OCI-LY7 (cell line): ENCODE results near the gene CLEC4F.

Experiments
- EZH2phosphoT487 ChIP-seq: fragments of 200-600 bp; sonication (generic); IDR thresholded peaks from 2 replicates; pipeline ENCODE4 v1.6.1; 2018; ENCODE audit warnings: low read depth, borderline replicate concordance, mild to moderate bottlenecking, mixed run types, antibody characterized with exemption, low read length, moderate library complexity, mixed read lengths
- TF ChIP-seq, protein P1 (sequence below): fragments of 200-600 bp; sonication (generic); conservative IDR thresholded peaks from 2 replicates; pipeline ENCODE4 v1.5.1; 2014; ENCODE audit warnings: mild to moderate bottlenecking, antibody characterized with exemption, low read length, moderate library complexity, mixed read lengths

DNA sequence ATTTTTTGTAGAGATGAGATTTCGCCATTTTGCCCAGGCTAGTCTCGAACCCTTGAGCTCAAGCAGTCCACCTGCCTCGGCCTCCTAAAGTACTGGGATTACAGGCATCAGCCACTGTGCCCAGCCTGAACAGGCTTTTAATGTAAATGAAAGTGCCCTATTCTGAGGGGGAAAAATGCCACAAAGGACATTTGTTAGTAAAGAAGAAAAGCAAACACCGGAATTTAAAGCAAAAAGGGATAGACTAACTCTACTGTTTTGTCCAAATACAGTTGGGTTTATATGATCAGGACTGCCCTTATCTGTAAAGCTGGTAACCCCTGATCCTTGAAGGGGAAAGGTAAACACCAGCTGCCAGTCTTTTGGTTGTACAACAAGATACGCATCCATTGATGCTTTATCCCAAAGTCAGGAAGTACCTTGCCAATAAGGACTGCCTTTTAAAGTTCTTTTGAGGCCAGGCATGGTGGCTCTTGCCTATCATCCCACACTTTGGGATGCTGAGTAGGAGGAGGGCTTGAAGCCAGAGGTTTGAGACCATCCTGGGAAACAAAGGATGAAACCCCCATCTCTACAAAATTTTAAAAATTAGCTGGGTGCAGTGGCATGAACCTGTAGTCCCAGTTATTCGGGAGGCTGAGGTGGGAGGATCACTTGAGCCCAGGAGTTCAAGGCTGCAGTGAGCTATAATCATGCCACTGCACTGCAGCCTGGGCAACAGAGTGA is 13.1 kb downstream of the CLEC4F start:
- TF ChIP-seq EZH2phosphoT487: no peak
- TF ChIP-seq, protein P1, sequence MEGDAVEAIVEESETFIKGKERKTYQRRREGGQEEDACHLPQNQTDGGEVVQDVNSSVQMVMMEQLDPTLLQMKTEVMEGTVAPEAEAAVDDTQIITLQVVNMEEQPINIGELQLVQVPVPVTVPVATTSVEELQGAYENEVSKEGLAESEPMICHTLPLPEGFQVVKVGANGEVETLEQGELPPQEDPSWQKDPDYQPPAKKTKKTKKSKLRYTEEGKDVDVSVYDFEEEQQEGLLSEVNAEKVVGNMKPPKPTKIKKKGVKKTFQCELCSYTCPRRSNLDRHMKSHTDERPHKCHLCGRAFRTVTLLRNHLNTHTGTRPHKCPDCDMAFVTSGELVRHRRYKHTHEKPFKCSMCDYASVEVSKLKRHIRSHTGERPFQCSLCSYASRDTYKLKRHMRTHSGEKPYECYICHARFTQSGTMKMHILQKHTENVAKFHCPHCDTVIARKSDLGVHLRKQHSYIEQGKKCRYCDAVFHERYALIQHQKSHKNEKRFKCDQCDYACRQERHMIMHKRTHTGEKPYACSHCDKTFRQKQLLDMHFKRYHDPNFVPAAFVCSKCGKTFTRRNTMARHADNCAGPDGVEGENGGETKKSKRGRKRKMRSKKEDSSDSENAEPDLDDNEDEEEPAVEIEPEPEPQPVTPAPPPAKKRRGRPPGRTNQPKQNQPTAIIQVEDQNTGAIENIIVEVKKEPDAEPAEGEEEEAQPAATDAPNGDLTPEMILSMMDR: no peak
